GM12872 (cell line): ENCODE measurements around the gene ZNF469.

Source experiments
- TF ChIP-seq, protein P1 (sequence below): IDR thresholded peaks from 3 replicates; pipeline ENCODE4 v1.5.1; 2011; ENCODE audit warnings: low read depth, mild to moderate bottlenecking, low read length, moderate library complexity; ENCODE audit not compliant: insufficient read depth

ZNF469 gene

DNA sequence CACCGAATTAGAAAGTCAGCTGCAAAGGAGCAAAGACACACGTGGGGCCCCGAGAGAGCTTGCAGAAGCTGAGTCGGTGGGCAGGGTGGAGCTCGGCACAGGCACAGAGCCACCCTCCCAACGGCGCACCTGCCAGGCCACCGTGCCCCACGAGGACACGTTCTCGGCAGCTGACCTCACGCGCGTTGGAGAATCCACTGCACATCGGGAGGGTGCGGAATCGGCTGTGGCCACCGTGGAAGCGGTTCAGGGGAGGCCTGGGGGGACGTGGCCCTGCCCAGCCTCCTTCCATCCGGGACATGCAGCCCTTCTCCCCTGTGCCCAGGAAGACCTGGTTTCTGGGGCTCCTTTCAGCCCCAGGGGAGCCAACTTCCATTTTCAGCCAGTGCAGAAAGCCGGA is 49.4 kb downstream of the ZNF469 start:
- TF ChIP-seq, protein P1, sequence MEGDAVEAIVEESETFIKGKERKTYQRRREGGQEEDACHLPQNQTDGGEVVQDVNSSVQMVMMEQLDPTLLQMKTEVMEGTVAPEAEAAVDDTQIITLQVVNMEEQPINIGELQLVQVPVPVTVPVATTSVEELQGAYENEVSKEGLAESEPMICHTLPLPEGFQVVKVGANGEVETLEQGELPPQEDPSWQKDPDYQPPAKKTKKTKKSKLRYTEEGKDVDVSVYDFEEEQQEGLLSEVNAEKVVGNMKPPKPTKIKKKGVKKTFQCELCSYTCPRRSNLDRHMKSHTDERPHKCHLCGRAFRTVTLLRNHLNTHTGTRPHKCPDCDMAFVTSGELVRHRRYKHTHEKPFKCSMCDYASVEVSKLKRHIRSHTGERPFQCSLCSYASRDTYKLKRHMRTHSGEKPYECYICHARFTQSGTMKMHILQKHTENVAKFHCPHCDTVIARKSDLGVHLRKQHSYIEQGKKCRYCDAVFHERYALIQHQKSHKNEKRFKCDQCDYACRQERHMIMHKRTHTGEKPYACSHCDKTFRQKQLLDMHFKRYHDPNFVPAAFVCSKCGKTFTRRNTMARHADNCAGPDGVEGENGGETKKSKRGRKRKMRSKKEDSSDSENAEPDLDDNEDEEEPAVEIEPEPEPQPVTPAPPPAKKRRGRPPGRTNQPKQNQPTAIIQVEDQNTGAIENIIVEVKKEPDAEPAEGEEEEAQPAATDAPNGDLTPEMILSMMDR, result no peak
